Effector memory CD8-positive, alpha-beta T cell (primary cell): ENCODE data around the gene ARL1.
"Not testable (repeated sequence)": the region's sequence is repeated elsewhere in the genome, so short reads cannot be mapped to it uniquely, and the experiment has no call there.

Experiments
- ATAC-seq: fragments of 150-1000 bp; cut with Tn5 transposase; replicated peaks from 2 replicates; pipeline ENCODE4 v1.10.0; 2021; ENCODE audit warnings: mild to moderate bottlenecking, moderate library complexity
- DNase-seq, 3 experiments: peaks; one replicate each; pipeline ENCODE4 v3.0.0; 2021
- H3K27ac Mint-ChIP-seq, 2 donors: one replicate each; pipeline ENCODE4 v1.8.0; 2022; ENCODE audit warnings: mild to moderate bottlenecking in 2 of 2, mixed read lengths in 2 of 2, moderate library complexity in 2 of 2
- H3K27me3 Mint-ChIP-seq, 2 donors: one replicate each; pipeline ENCODE4 v1.8.0; 2022; ENCODE audit warnings: mixed read lengths in 2 of 2
- H3K36me3 Mint-ChIP-seq: one replicate; pipeline ENCODE4 v1.8.0; 2022; ENCODE audit warnings: mild to moderate bottlenecking, moderate library complexity, mixed read lengths; ENCODE audit not compliant: insufficient read depth
- H3K4me1 Mint-ChIP-seq, 2 donors: one replicate each; pipeline ENCODE4 v1.8.0; 2022; ENCODE audit warnings: low read depth in 2 of 2, mixed read lengths in 2 of 2
- H3K4me3 Mint-ChIP-seq, 2 donors: one replicate each; pipeline ENCODE4 v1.8.0; 2022; ENCODE audit warnings: mild to moderate bottlenecking in 2 of 2, mixed read lengths in 2 of 2, moderate library complexity in 2 of 2
- H3K9me3 Mint-ChIP-seq, 2 donors: one replicate each; pipeline ENCODE4 v1.8.0; 2022; ENCODE audit warnings: mixed read lengths in 2 of 2
- total RNA-seq, 9 experiments: gene quantifications; one replicate each; lab custom pipeline; 2026; lab: John Stamatoyannopoulos, UW

Gene ARL1
- total RNA-seq, result 16.1 to 83.1 (median 44.1) reads per million in 9 experiments

DNA sequence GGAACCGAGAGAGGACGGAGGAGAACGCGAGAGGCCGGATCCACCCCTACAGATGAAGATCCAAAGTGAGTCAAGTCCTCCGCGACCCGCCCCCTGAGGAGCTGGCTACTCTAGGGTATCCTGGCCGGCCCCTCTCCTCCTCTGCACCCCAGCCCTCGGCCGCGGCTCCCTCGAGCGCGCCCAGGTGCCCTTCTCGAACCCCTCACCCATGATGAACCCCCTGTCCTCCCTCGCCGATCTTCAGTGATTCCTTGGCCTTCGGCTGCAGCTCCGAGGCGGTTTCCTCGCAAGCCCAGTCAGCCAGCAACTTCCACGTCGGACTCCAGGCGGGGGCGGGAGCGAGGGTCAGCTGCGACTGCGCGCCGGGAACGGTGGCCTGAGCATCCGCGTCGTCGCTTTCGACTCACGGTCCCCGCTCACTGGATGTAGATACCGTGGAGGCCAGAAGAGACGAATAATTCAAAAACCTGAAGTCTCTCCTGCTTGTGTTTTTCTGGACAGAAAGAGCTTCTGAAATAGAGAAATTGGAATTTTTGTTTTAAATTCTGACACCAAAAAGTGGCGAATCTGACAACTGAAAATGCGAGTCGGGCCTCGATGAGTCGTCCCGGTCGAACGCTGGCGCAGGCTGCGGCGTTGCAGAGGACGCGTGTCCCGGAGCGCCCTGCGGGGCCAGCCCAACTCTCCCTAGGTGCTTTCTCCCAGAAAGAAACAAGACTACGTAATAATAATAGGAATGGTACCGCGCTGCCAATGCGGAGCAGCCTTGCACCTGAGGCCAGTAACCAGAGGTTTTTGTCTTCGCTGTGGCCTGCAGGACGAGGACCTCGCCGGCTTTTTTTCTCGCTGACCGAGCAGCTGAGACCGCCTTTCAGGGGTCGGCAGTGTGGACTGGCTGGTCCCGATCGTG lies at the start of gene ARL1:
ARL1 (minus strand) TSS at position 337 of the 910 bp plus-strand sequence; CDS start at position 210, 127 bp downstream.
- ATAC-seq (peak; percentile 82), DNase-seq (peak; percentile 68 to 74 (median 69))
- Mint-ChIP-seq H3K4me1 (peaks cover 19 to 33% of the 10 kb centered on the region in 2 donors), H3K9me3 (no peaks in the 10 kb centered on the region), H3K27me3 (no peaks in the 10 kb centered on the region), H3K36me3 (peaks cover 19% of the 10 kb centered on the region), H3K27ac (peak within 1 kb of the TSS; percentile 97 to 98), H3K4me3 (peak within 1 kb of the TSS; percentile 99)

GRCh38 chr12:101455685-101456084 lies 48.1 kb upstream of the ARL1 start:
- Mint-ChIP-seq H3K36me3 (peaks cover 5% of the 10 kb centered on the region), H3K27ac (peak overlapping the region; percentile 28 to 82), H3K4me1 (peaks cover 10 to 14% of the 10 kb centered on the region in 2 donors), H3K27me3 (no peaks in the 10 kb centered on the region), H3K9me3 (no peaks in the 10 kb centered on the region), H3K4me3 (peak overlapping the region; percentile 54 to 68)
- ATAC-seq (peak; percentile 98), DNase-seq (peak; percentile 16 to 33 (median 32))

- Mint-ChIP-seq H3K4me1 (no peaks in the 10 kb centered on the region), H3K36me3 (no peaks in the 10 kb centered on the region), H3K27me3 (no peaks in the 10 kb centered on the region), H3K27ac (no peak overlapping the region), H3K9me3 (no peaks in the 10 kb centered on the region), H3K4me3 (no peak overlapping the region)
- no peak for DNase-seq
- no peak for ATAC-seq
Measured at GRCh38 chr12:101441461-101442224, 34.1 kb upstream of the ARL1 start.

DNA sequence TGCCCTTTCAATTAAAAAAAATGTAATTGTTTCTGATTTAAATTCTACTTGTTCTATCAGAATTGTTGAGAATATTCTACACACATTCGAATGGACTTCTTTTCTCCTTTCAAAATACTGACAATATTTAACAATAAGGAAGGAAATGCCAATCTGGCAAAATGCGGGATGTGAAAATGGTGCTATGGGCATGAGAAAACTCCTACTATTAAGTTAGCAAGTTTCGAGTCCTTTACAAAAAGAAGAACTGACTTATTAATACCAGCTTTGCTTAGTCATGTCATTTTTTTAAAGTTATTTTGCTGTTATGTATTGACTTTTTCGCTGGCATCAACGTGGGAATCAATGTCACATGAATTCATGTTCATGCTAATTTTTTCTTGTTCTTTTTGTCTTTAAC lies 31.7 kb upstream of the ARL1 start:
- H3K9me3 Mint-ChIP-seq, result no peaks in the 10 kb centered on the region
- no peak overlapping the region for H3K4me3 Mint-ChIP-seq
- no peaks in the 10 kb centered on the region for H3K36me3 Mint-ChIP-seq
- ATAC-seq, result no peak
- no peak for DNase-seq
- H3K27ac Mint-ChIP-seq, result no peak overlapping the region
- no peaks in the 10 kb centered on the region for H3K4me1 Mint-ChIP-seq
- peaks cover 0 to 9% of the 10 kb centered on the region in 2 donors for H3K27me3 Mint-ChIP-seq

- H3K4me1 Mint-ChIP-seq, result no peaks in the 10 kb centered on the region
Measured at GRCh38 chr12:101436136-101436535, 28.6 kb upstream of the ARL1 start.

GRCh38 chr12:101430456-101430855 lies 22.9 kb upstream of the ARL1 start:
- no peak overlapping the region for H3K4me3 Mint-ChIP-seq
- H3K36me3 Mint-ChIP-seq, result no peaks in the 10 kb centered on the region
- H3K4me1 Mint-ChIP-seq, result no peaks in the 10 kb centered on the region
- no peaks in the 10 kb centered on the region for H3K27me3 Mint-ChIP-seq
- no peak for ATAC-seq
- no peak overlapping the region for H3K27ac Mint-ChIP-seq
- no peak for DNase-seq
- H3K9me3 Mint-ChIP-seq, result no peaks in the 10 kb centered on the region

More at GRCh38 chr12:101436136-101436535, 28.6 kb upstream of the ARL1 start:
- H3K27me3 Mint-ChIP-seq, result peaks cover 0 to 9% of the 10 kb centered on the region in 2 donors
- ATAC-seq (no peak), DNase-seq (no peak)
- H3K9me3 Mint-ChIP-seq, result no peaks in the 10 kb centered on the region
- no peaks in the 10 kb centered on the region for H3K36me3 Mint-ChIP-seq
- H3K4me3 Mint-ChIP-seq, result no peak overlapping the region
- no peak overlapping the region for H3K27ac Mint-ChIP-seq

DNA sequence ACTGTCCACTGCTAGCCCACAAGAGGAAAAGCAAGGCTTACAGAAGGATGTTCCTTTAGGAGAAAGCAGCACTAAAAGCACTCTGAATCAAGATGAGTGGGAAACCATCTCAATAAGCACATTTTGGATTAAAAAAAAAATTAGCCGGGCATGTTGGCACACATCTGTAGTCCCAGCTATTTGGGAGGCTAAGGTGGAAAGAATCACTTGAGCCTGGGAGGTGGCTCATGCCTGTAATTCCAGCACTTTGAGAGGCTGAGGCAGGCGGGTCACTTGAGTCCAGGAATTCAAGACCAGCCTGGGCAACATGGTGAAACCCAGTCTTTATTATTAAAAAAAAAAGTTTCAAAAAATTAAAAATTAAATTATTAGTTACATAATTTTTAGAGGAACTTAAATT lies 17.0 kb upstream of the ARL1 start:
- H3K27ac Mint-ChIP-seq, result no peak overlapping the region

GRCh38 chr12:101422066-101422465 lies 14.5 kb upstream of the ARL1 start:
- not testable (repeated sequence) for ATAC-seq, H3K4me3 Mint-ChIP-seq, H3K4me1 Mint-ChIP-seq, H3K9me3 Mint-ChIP-seq, H3K36me3 Mint-ChIP-seq, H3K27ac Mint-ChIP-seq, H3K27me3 Mint-ChIP-seq, DNase-seq

More for the DNA sequence above, 17.0 kb upstream of the ARL1 start:
- H3K9me3 Mint-ChIP-seq, result no peaks in the 10 kb centered on the region
- no peak overlapping the region for H3K4me3 Mint-ChIP-seq
- peaks cover 4% of the 10 kb centered on the region for H3K36me3 Mint-ChIP-seq
- no peak for ATAC-seq
- no peaks in the 10 kb centered on the region for H3K4me1 Mint-ChIP-seq
- DNase-seq, result no peak
- H3K27me3 Mint-ChIP-seq, result peaks cover 6 to 9% of the 10 kb centered on the region in 2 donors

DNA sequence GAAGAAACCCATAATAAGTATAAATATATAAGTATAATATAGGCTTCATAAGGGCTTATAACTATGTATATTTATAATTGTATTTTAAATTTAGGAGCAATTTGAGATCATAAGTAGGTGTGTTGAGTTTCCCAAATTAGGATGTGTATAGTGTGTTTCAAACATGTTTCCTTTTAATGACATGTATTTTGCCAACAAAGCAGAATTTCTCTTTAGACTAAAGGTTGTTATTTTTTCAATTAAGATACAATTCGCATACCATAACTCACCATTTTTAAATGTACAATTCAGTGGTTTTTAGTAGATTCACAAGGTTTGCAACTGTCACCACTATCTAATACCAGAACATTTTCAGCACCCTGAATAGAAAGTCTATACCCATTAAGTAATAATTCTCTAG lies 7.7 kb upstream of the ARL1 start:
- no peaks in the 10 kb centered on the region for H3K27me3 Mint-ChIP-seq
- H3K9me3 Mint-ChIP-seq, result no peaks in the 10 kb centered on the region
- DNase-seq (no peak), ATAC-seq (no peak)
- H3K4me1 Mint-ChIP-seq, result no peaks in the 10 kb centered on the region
- no peaks in the 10 kb centered on the region for H3K36me3 Mint-ChIP-seq
- H3K27ac Mint-ChIP-seq, result no peak overlapping the region
- H3K4me3 Mint-ChIP-seq, result no peak overlapping the region

GRCh38 chr12:101414533-101415119 lies 7.1 kb upstream of the ARL1 start:
- H3K36me3 Mint-ChIP-seq, result no peaks in the 10 kb centered on the region
- no peak for ATAC-seq
- no peak overlapping the region for H3K27ac Mint-ChIP-seq
- H3K27me3 Mint-ChIP-seq, result no peaks in the 10 kb centered on the region
- no peaks in the 10 kb centered on the region for H3K9me3 Mint-ChIP-seq
- no peak overlapping the region for H3K4me3 Mint-ChIP-seq
- H3K4me1 Mint-ChIP-seq, result no peaks in the 10 kb centered on the region
- peak in 2 of 3 experiments; percentile 3 to 12 for DNase-seq

GRCh38 chr12:101410169-101410568 lies 2.6 kb upstream of the ARL1 start:
- not testable (repeated sequence) for H3K27ac Mint-ChIP-seq, H3K9me3 Mint-ChIP-seq, H3K4me3 Mint-ChIP-seq, DNase-seq, H3K27me3 Mint-ChIP-seq, ATAC-seq
- Mint-ChIP-seq H3K36me3 (peaks cover 12% of the 10 kb centered on the region), H3K4me1 (peaks cover 14 to 25% of the 10 kb centered on the region in 2 donors)

- ATAC-seq (peak; percentile 25), DNase-seq (peak in 2 of 3 experiments; percentile 1 to 15)
- Mint-ChIP-seq H3K9me3 (no peaks in the 10 kb centered on the region), H3K4me1 (peaks cover 19 to 33% of the 10 kb centered on the region in 2 donors), H3K36me3 (peaks cover 19% of the 10 kb centered on the region), H3K27me3 (no peaks in the 10 kb centered on the region), H3K4me3 (peak overlapping the region; percentile 99), H3K27ac (peak overlapping the region; percentile 97 to 98)
Measured at GRCh38 chr12:101407049-101407435, 530 bp downstream of the ARL1 start.

DNA sequence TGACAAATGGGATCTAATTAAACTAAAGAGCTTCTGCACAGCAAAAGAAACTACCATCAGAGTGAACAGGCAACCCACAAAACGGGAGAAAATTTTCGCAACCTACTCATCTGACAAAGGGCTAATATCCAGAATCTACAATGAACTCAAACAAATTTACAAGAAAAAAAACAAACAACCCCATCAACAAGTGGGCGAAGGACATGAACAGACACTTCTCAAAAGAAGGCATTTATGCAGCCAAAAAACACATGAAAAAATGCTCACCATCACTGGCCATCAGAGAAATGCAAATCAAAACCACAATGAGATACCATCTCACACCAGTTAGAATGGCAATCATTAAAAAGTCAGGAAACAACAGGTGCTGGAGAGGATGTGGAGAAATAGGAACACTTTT lies 16.4 kb downstream of the ARL1 start:
- not testable (repeated sequence) for ATAC-seq, H3K27ac Mint-ChIP-seq, H3K27me3 Mint-ChIP-seq, DNase-seq, H3K4me3 Mint-ChIP-seq, H3K9me3 Mint-ChIP-seq, H3K4me1 Mint-ChIP-seq
- peaks cover 32% of the 10 kb centered on the region for H3K36me3 Mint-ChIP-seq
